GM23338 (cell line): ENCODE data around the gene CBLC. TPM values are rescaled to one million over a fixed set of nuclear protein-coding genes. Genes with fewer than 3 reads are reported as not detected.

ENCODE experiments used
- ATAC-seq: fragments of 200-7000 bp; cut with Tn5 transposase; 3 replicates; pipeline ENCODE4 v1.9.1; 2020
- DNase-seq: peaks from one replicate; pipeline ENCODE4 v3.0.0-alpha.2; 2015; ENCODE audit warnings: low spot score
- H2AFZ ChIP-seq: fragments of 200-600 bp; sonication (generic); 2 replicates; pipeline ENCODE4 v1.8.0; 2016; ENCODE audit warnings: antibody characterized with exemption, mild to moderate bottlenecking, moderate library complexity
- H3F3A ChIP-seq: fragments of 200-600 bp; sonication (generic); replicated peaks from 2 replicates; pipeline ENCODE4 v1.8.0; 2017; ENCODE audit warnings: antibody characterized with exemption, mixed run types, low read depth
- H3K27ac ChIP-seq: fragments of 200-600 bp; sonication (generic); 2 replicates; pipeline ENCODE4 v1.6.1; 2016; ENCODE audit warnings: low read depth
- H3K27me3 ChIP-seq: fragments of 200-600 bp; sonication (generic); 2 replicates; pipeline ENCODE4 v1.8.0; 2016; ENCODE audit warnings: mild to moderate bottlenecking, mixed run types, moderate library complexity; ENCODE audit not compliant: insufficient read depth
- H3K36me3 ChIP-seq: fragments of 200-600 bp; sonication (generic); 2 replicates; pipeline ENCODE4 v1.8.0; 2016; ENCODE audit warnings: mild to moderate bottlenecking; ENCODE audit not compliant: insufficient read depth
- H3K4me1 ChIP-seq: fragments of 200-600 bp; sonication (generic); 2 replicates; pipeline ENCODE4 v1.8.0; 2016; ENCODE audit warnings: mild to moderate bottlenecking, moderate library complexity; ENCODE audit not compliant: insufficient read depth
- H3K4me2 ChIP-seq: fragments of 200-600 bp; sonication (generic); 2 replicates; pipeline ENCODE4 v1.7.1; 2017; ENCODE audit warnings: mixed run types
- H3K4me3 ChIP-seq: fragments of 200-600 bp; sonication (generic); 2 replicates; pipeline ENCODE4 v1.6.1; 2016; ENCODE audit warnings: mixed run types
- H3K79me2 ChIP-seq: fragments of 200-600 bp; sonication (generic); replicated peaks from 2 replicates; pipeline ENCODE4 v1.8.0; 2017; ENCODE audit warnings: mild to moderate bottlenecking; ENCODE audit not compliant: insufficient read depth
- H3K9me2 ChIP-seq: fragments of 200-600 bp; sonication (generic); 2 replicates; pipeline ENCODE4 v1.8.0; 2017; ENCODE audit not compliant: insufficient read depth
- H4K20me1 ChIP-seq: fragments of 200-600 bp; sonication (generic); replicated peaks from 2 replicates; pipeline ENCODE4 v1.8.0; 2017; ENCODE audit warnings: mild to moderate bottlenecking; ENCODE audit not compliant: insufficient read depth
- H3K27ac Mint-ChIP-seq: 2 replicates; pipeline ENCODE4 v1.8.0; 2020; ENCODE audit warnings: inconsistent platforms, mild to moderate bottlenecking, moderate library complexity, mixed read lengths
- H3K27me3 Mint-ChIP-seq: 3 replicates; pipeline ENCODE4 v1.8.0; 2022; ENCODE audit warnings: low read depth, mild to moderate bottlenecking, moderate library complexity, mixed read lengths, inconsistent platforms; ENCODE audit not compliant: insufficient read depth, poor library complexity
- H3K36me3 Mint-ChIP-seq: 3 replicates; pipeline ENCODE4 v1.8.0; 2021; ENCODE audit warnings: low read depth, mild to moderate bottlenecking, inconsistent platforms, moderate library complexity, mixed read lengths
- H3K4me1 Mint-ChIP-seq: 3 replicates; pipeline ENCODE4 v1.8.0; 2020; ENCODE audit warnings: mild to moderate bottlenecking, inconsistent platforms, mixed read lengths
- H3K4me3 Mint-ChIP-seq: 3 replicates; pipeline ENCODE4 v1.8.0; 2021; ENCODE audit warnings: moderate library complexity, mild to moderate bottlenecking, inconsistent platforms, mixed read lengths
- H3K9me3 Mint-ChIP-seq: 3 replicates; pipeline ENCODE4 v1.8.0; 2020; ENCODE audit warnings: moderate library complexity, mild to moderate bottlenecking, inconsistent platforms, mixed read lengths
- CREB1 ChIP-seq: fragments of 250-450 bp; sonication (Bioruptor Pico); IDR thresholded peaks from 2 replicates; pipeline ENCODE4 v1.5.0; 2020; ENCODE audit warnings: low read depth, mild to moderate bottlenecking, moderate library complexity
- EZH2 ChIP-seq: fragments of 200-600 bp; sonication (generic); IDR thresholded peaks from one replicate; pipeline ENCODE4 v1.8.0; 2017; ENCODE audit warnings: antibody characterized with exemption, mild to moderate bottlenecking, low read depth; ENCODE audit not compliant: unreplicated experiment
- EZH2phosphoT487 ChIP-seq: fragments of 200-600 bp; sonication (generic); IDR thresholded peaks from one replicate; pipeline ENCODE4 v1.8.1; 2018; ENCODE audit warnings: antibody characterized with exemption; ENCODE audit not compliant: unreplicated experiment
- JUNB ChIP-seq: IDR thresholded peaks from one replicate; pipeline ENCODE4 v1.6.1; 2016; ENCODE audit warnings: antibody characterized with exemption; ENCODE audit not compliant: unreplicated experiment
- NANOG ChIP-seq: IDR thresholded peaks from 2 replicates; pipeline ENCODE4 v1.6.1; 2016; ENCODE audit warnings: antibody characterized with exemption, borderline replicate concordance
- STAT1 ChIP-seq: IDR thresholded peaks from one replicate; pipeline ENCODE4 v1.6.1; 2016; ENCODE audit warnings: antibody characterized with exemption; ENCODE audit not compliant: unreplicated experiment
- ZNF114 ChIP-seq: fragments of 250-450 bp; sonication (Bioruptor Pico); IDR thresholded peaks from 2 replicates; pipeline ENCODE4 v1.5.0; 2020; ENCODE audit warnings: mild to moderate bottlenecking, moderate library complexity
- ZNF331 ChIP-seq: fragments of 250-450 bp; sonication (Bioruptor Pico); IDR thresholded peaks from 2 replicates; pipeline ENCODE4 v1.5.0; 2020; ENCODE audit warnings: low read depth, mild to moderate bottlenecking, moderate library complexity
- polyA plus RNA-seq: library from polyadenylated mRNA; unstranded; fragments of >200 nt; fragmentation: Nextera tagmentation; extraction: Ambion mirVana; gene quantifications from 2 replicates; pipeline ENCODE4 v1.2.1, GENCODE V29; 2016
- total RNA-seq: library from RNA; depleted of rRNA; stranded (reverse); fragments of >200 nt; shearing (Covaris generic); gene quantifications from 2 replicates; pipeline ENCODE4 v1.2.3, GENCODE V29; 2014
- TF ChIP-seq, protein P1 (sequence below): IDR thresholded peaks from 2 replicates; pipeline ENCODE4 v1.6.1; 2016; ENCODE audit warnings: antibody characterized with exemption
- TF ChIP-seq, protein P2 (sequence below): IDR thresholded peaks from one replicate; pipeline ENCODE4 v1.6.1; 2018; ENCODE audit warnings: antibody characterized with exemption; ENCODE audit not compliant: unreplicated experiment
- TF ChIP-seq, protein P3 (sequence below), 2 experiments: fragments of 200-600 bp in 1 of 2; sonication (generic) in 1 of 2; conservative IDR thresholded peaks; 2 replicates each; pipeline versions ENCODE4 v1.5.1 to v1.6.1; 2016 to 2017; ENCODE audit warnings: antibody characterized with exemption in 2 of 2, low read depth in 2 of 2, mild to moderate bottlenecking in 2 of 2, moderate library complexity in 1 of 2

CBLC gene
- total and polyA plus RNA-seq, 2 experiments from 2014 or later, result 14.5 to 29.3 TPM

DNA sequence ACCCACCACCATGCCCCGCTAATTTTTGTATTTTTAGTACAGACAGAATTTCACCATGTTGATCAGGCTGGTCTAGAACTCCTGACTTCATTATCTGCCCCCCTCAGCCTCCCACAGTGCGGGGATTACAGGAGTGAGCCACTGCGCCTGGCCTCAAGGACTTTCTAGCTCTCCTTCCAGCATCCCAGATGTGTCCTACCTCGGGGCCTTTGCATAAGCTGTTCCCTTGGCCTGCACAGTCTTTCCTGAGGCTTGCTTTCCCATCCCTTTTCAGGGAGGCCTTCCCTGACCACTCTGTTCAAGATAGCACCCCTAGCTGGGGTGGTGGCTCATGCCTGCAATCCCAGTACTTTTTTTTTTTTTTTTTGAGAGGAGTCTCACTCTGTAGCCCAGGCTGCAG lies 16.9 kb downstream of the CBLC start:
- Mint-ChIP-seq H3K4me3 (no peak overlapping the region), H3K36me3 (peaks cover 59% of the 10 kb centered on the region), H3K27ac (no peak overlapping the region), H3K9me3 (no peaks in the 10 kb centered on the region; the same call in 2 of the 3 replicates), H3K27me3 (peaks cover 18% of the 10 kb centered on the region), H3K4me1 (peaks cover 16% of the 10 kb centered on the region)
- H2AFZ ChIP-seq, result no peak overlapping the region
- no peaks in the 10 kb centered on the region for H4K20me1 ChIP-seq
- DNase-seq, result no peak
- H3F3A ChIP-seq, result peaks cover 14% of the 10 kb centered on the region; the same call in 1 of the 2 replicates
- H3K27me3 ChIP-seq, result no peaks in the 10 kb centered on the region
- no peaks in the 10 kb centered on the region for H3K9me2 ChIP-seq
- no peak for ATAC-seq
- peaks cover 17% of the 10 kb centered on the region for H3K4me1 ChIP-seq
- H3K27ac ChIP-seq, result no peak overlapping the region
- 0 out of 2 replicates have a peak, but pooled peaks cover 5% of the 10 kb centered on the region for H3K36me3 ChIP-seq
- no peaks in the 10 kb centered on the region for H3K79me2 ChIP-seq
- TF ChIP-seq, protein P1, sequence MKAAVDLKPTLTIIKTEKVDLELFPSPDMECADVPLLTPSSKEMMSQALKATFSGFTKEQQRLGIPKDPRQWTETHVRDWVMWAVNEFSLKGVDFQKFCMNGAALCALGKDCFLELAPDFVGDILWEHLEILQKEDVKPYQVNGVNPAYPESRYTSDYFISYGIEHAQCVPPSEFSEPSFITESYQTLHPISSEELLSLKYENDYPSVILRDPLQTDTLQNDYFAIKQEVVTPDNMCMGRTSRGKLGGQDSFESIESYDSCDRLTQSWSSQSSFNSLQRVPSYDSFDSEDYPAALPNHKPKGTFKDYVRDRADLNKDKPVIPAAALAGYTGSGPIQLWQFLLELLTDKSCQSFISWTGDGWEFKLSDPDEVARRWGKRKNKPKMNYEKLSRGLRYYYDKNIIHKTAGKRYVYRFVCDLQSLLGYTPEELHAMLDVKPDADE, result no peak
- TF ChIP-seq, protein P2, sequence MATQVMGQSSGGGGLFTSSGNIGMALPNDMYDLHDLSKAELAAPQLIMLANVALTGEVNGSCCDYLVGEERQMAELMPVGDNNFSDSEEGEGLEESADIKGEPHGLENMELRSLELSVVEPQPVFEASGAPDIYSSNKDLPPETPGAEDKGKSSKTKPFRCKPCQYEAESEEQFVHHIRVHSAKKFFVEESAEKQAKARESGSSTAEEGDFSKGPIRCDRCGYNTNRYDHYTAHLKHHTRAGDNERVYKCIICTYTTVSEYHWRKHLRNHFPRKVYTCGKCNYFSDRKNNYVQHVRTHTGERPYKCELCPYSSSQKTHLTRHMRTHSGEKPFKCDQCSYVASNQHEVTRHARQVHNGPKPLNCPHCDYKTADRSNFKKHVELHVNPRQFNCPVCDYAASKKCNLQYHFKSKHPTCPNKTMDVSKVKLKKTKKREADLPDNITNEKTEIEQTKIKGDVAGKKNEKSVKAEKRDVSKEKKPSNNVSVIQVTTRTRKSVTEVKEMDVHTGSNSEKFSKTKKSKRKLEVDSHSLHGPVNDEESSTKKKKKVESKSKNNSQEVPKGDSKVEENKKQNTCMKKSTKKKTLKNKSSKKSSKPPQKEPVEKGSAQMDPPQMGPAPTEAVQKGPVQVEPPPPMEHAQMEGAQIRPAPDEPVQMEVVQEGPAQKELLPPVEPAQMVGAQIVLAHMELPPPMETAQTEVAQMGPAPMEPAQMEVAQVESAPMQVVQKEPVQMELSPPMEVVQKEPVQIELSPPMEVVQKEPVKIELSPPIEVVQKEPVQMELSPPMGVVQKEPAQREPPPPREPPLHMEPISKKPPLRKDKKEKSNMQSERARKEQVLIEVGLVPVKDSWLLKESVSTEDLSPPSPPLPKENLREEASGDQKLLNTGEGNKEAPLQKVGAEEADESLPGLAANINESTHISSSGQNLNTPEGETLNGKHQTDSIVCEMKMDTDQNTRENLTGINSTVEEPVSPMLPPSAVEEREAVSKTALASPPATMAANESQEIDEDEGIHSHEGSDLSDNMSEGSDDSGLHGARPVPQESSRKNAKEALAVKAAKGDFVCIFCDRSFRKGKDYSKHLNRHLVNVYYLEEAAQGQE, result no peak
- TF ChIP-seq EZH2 (no peak), STAT1 (no peak), EZH2phosphoT487 (no peak), ZNF331 (CRISPR knock-in tag) (no peak)
- H3K4me2 ChIP-seq, result no peak overlapping the region
- no peak overlapping the region for H3K4me3 ChIP-seq

DNA sequence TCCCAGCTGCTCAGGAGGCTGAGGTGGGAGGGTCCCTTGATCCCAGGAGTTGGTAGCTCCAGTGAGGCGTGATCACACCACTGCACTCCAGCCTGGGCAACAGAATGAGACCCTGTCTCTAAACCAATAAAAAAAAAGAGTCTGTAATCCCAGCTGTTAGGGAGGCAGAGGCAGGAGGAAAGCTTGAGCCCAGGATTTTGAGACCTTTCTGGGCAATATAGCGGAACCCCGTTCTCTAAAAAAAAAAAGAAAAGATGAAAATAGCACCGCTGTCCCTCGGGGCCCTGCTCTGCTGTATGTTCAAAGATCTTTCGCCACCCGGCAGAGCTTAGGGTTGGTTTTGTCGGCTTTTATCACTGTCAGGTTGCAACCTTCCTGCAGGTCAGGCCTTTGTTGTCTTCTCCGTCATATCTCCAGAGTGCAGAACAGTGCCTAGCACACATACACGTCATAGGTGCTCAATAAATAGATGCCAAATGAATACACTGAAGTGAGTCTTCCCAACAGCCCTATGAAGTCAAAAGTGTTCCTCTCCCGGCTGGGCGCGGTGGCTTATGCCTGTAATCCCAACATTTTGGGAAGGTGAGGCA lies 17.8 kb downstream of the CBLC start:
- no peak overlapping the region for H3K27ac ChIP-seq
- H3K9me2 ChIP-seq, result no peaks in the 10 kb centered on the region
- H3K27me3 Mint-ChIP-seq, result peaks cover 18% of the 10 kb centered on the region
- peaks cover 17% of the 10 kb centered on the region; the same call in 1 of the 2 replicates for H3F3A ChIP-seq
- no peak overlapping the region for H2AFZ ChIP-seq
- no peak for DNase-seq
- no peaks in the 10 kb centered on the region; the same call in 2 of the 3 replicates for H3K9me3 Mint-ChIP-seq
- H3K36me3 ChIP-seq, result 0 out of 2 replicates have a peak, but pooled peaks cover 5% of the 10 kb centered on the region
- peak overlapping the region; percentile 64; the same call in 1 of the 2 replicates for H3K27ac Mint-ChIP-seq
- ATAC-seq, result no peak
- peaks cover 21% of the 10 kb centered on the region for H3K4me1 Mint-ChIP-seq
- H4K20me1 ChIP-seq, result no peaks in the 10 kb centered on the region
- H3K4me1 ChIP-seq, result peaks cover 24% of the 10 kb centered on the region
- H3K4me2 ChIP-seq, result no peak overlapping the region
- no peak overlapping the region for H3K4me3 Mint-ChIP-seq
- H3K4me3 ChIP-seq, result no peak overlapping the region
- H3K36me3 Mint-ChIP-seq, result peaks cover 59% of the 10 kb centered on the region
- no peaks in the 10 kb centered on the region for H3K27me3 ChIP-seq
- H3K79me2 ChIP-seq, result no peaks in the 10 kb centered on the region
- TF ChIP-seq ZNF114 (no peak), CREB1 (CRISPR knock-in tag) (no peak), JUNB (no peak), EZH2phosphoT487 (no peak), EZH2 (no peak), NANOG (no peak)
- TF ChIP-seq, protein P3, sequence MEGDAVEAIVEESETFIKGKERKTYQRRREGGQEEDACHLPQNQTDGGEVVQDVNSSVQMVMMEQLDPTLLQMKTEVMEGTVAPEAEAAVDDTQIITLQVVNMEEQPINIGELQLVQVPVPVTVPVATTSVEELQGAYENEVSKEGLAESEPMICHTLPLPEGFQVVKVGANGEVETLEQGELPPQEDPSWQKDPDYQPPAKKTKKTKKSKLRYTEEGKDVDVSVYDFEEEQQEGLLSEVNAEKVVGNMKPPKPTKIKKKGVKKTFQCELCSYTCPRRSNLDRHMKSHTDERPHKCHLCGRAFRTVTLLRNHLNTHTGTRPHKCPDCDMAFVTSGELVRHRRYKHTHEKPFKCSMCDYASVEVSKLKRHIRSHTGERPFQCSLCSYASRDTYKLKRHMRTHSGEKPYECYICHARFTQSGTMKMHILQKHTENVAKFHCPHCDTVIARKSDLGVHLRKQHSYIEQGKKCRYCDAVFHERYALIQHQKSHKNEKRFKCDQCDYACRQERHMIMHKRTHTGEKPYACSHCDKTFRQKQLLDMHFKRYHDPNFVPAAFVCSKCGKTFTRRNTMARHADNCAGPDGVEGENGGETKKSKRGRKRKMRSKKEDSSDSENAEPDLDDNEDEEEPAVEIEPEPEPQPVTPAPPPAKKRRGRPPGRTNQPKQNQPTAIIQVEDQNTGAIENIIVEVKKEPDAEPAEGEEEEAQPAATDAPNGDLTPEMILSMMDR (conservative IDR thresholded peaks at IDR 0.05; ENCODE audit: low read depth in 2 of 2), result no peak
- TF ChIP-seq, protein P2, result no peak
